HEK293T (cell line): ENCODE measurements around the gene B4GALT5.
"Not testable (repeated sequence)": the region's sequence is repeated elsewhere in the genome, so short reads cannot be mapped to it uniquely, and the experiment has no call there.

Experiments
- CTCF ChIA-PET: fragments of 350-600 bp; formaldehyde crosslinking; extraction: SDS; loops from one replicate; lab custom pipeline; 2021; ENCODE audit warnings: antibody characterized with exemption, inconsistent platforms; lab: Yijun Ruan, JAX
- POLR2A ChIA-PET: fragments of 350-600 bp; formaldehyde crosslinking; extraction: SDS; loops from one replicate; lab custom pipeline; 2020; ENCODE audit warnings: antibody characterized with exemption, inconsistent platforms; lab: Yijun Ruan, JAX
- DNase-seq: peaks from one replicate; pipeline ENCODE4 v3.0.0; 2012; ENCODE audit warnings: mixed read lengths; ENCODE audit errors: extremely low spot score
- ARNT ChIP-seq: fragments of 450-650 bp; IDR thresholded peaks from 2 replicates; pipeline ENCODE4 v1.6.1; 2017; ENCODE audit warnings: mild to moderate bottlenecking
- BHLHE40 ChIP-seq: fragments of 450-650 bp; IDR thresholded peaks from 2 replicates; pipeline ENCODE4 v1.6.1; 2016; ENCODE audit warnings: mild to moderate bottlenecking, moderate library complexity, borderline replicate concordance
- CTBP1 ChIP-seq: fragments of 450-650 bp; IDR thresholded peaks from 2 replicates; pipeline ENCODE4 v1.6.1; 2016; ENCODE audit warnings: borderline replicate concordance
- ELF4 ChIP-seq: fragments of 450-650 bp; IDR thresholded peaks from 2 replicates; pipeline ENCODE4 v1.6.1; 2017; ENCODE audit warnings: antibody characterized with exemption
- FOXA1 ChIP-seq: fragments of 450-650 bp; IDR thresholded peaks from 2 replicates; pipeline ENCODE4 v1.6.1; 2016; ENCODE audit warnings: mild to moderate bottlenecking
- FOXK2 ChIP-seq: fragments of 450-650 bp; IDR thresholded peaks from 2 replicates; pipeline ENCODE4 v1.6.1; 2016; ENCODE audit warnings: mild to moderate bottlenecking
- FOXM1 ChIP-seq: fragments of 450-650 bp; IDR thresholded peaks from 2 replicates; pipeline ENCODE4 v1.6.1; 2017; ENCODE audit warnings: mild to moderate bottlenecking, borderline replicate concordance
- HDGF ChIP-seq: fragments of 450-650 bp; IDR thresholded peaks from 2 replicates; pipeline ENCODE4 v1.6.1; 2017; ENCODE audit warnings: antibody characterized with exemption, borderline replicate concordance
- L3MBTL2 ChIP-seq: fragments of 450-650 bp; conservative IDR thresholded peaks from 2 replicates; pipeline ENCODE4 v1.6.1; 2016; ENCODE audit warnings: mild to moderate bottlenecking
- LEF1 ChIP-seq: fragments of 450-650 bp; IDR thresholded peaks from 2 replicates; pipeline ENCODE4 v1.6.1; 2017; ENCODE audit warnings: mild to moderate bottlenecking, borderline replicate concordance
- NFRKB ChIP-seq: fragments of 450-650 bp; IDR thresholded peaks from 2 replicates; pipeline ENCODE4 v1.6.1; 2016; ENCODE audit warnings: mild to moderate bottlenecking, moderate library complexity
- SP1 ChIP-seq: fragments of 450-650 bp; IDR thresholded peaks from 2 replicates; pipeline ENCODE4 v1.6.1; 2017
- SUZ12 ChIP-seq: fragments of 450-650 bp; IDR thresholded peaks from 2 replicates; pipeline ENCODE4 v1.6.1; 2016; ENCODE audit warnings: mild to moderate bottlenecking
- TARDBP ChIP-seq: fragments of 450-650 bp; IDR thresholded peaks from 2 replicates; pipeline ENCODE4 v1.6.1; 2016
- ZNF384 ChIP-seq: fragments of 450-650 bp; IDR thresholded peaks from 2 replicates; pipeline ENCODE4 v1.6.1; 2016
- TF ChIP-seq, protein P1 (sequence below): fragments of 450-650 bp; IDR thresholded peaks from 2 replicates; pipeline ENCODE4 v1.6.1; 2016

Gene B4GALT5, protein sequence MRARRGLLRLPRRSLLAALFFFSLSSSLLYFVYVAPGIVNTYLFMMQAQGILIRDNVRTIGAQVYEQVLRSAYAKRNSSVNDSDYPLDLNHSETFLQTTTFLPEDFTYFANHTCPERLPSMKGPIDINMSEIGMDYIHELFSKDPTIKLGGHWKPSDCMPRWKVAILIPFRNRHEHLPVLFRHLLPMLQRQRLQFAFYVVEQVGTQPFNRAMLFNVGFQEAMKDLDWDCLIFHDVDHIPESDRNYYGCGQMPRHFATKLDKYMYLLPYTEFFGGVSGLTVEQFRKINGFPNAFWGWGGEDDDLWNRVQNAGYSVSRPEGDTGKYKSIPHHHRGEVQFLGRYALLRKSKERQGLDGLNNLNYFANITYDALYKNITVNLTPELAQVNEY

DNA sequence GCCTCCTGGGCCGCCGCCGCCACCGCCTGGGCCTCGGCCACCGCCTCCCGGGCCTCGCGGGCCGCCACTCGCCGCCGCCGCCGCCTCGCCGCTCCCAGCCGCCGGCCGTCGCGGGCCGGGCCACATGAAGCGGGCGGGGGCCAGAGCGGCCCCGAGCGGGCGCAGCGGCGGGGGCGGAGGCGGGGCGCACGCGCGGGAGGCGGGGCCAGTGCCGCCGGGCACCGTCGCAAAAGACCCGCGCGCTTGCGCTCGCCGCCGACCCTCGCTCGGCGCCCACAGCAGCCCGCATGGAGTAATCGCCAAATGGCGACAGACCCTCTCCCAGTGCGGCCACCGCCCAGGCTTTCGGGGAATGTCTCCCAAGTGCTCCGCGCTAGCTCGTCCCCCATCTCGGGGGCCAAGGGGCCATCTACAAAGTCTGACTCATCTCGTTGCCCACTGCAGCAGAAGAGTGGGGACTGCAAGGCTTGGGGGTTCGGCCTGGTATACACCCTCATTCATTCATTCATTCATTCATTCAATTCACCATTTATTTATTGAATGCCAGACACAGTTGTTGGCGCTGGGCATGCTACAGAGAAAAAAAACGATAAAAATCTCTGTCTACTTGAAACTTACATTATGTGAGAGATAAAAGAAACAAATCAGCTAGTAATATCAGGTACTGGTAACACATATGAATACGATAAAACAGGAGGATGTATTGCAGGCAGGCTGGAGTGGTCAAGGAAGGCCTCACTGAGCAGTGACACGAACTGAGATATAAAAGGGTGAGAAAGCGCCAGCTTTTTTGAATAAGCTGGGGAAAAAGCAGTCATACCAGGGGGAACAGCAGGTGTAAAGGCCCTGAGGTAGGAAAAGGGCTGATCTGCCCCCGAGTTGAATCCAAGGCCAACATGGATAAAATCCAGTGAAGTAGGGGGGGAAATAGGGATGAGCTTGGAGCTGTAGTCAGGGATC is at the start of gene B4GALT5:
Gene B4GALT5 (minus strand): TSS at position 126 of the 960 bp plus-strand sequence. CDS start 188 bp downstream, outside the sequence.
- POLR2A ChIA-PET: interaction anchor here (0.6 kb wide), 2 partner anchors 17 to 91 kb away, joined by 3 to 4 read pairs; no protein-coding TSS in a partner anchor
- TF ChIP-seq FOXM1 (0 out of 2 replicates have a peak, but pooled peaks have one; percentile 33), ARNT (0 out of 2 replicates have a peak, but pooled peaks have one; percentile 38), ZNF384 (no peak)
- peak; percentile 90 for DNase-seq
- CTCF ChIA-PET: interaction anchor here (1.2 kb wide), 1 partner anchor 38 kb away, joined by 3 read pairs; no protein-coding TSS in a partner anchor

DNA sequence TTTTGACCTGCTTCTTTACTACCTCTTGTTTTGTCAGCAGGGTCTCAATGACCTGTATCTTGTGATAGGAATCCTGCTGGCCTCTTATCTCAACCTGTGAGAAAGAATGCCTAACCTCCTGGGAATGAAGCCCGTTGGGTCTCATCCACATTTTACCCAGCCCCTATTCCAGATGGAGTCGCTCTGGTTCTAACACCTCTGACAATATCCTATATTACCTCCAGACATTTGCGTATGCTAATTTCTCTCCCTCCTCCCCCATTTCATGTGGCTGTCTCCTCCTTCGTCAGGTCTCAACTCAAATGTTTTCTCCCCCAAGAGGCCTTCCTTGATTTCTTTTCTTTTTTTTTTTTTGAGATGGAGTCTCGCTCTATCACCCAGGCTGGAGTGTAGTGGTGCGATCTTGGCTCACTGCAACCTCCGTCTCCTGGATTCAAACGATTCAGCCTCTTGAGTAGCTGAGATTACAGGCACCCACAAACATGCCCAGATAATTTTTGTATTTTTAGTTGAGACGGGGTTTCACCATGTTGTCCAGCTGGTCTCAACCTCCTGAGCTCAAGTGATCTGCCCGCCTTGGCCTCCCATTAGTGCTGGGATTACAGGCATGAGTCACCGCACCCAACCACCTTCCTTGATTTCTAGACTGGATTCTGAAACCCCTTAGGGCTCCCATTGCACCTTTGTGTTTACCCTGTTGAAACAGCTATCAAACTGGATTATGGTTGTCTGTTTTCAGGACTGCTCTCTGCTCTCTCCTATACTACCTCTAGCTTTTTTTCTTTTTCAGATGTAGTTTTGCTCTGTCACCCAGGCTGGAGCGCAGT is 49.5 kb upstream of the B4GALT5 start:
- POLR2A ChIA-PET: interaction anchor here (1.0 kb wide), 1 partner anchor 16 kb away, joined by 3 read pairs; no protein-coding TSS in a partner anchor
- no peak for DNase-seq
- CTCF ChIA-PET: no interaction called here
- TF ChIP-seq FOXM1 (no peak), ELF4 (no peak), LEF1 (no peak), L3MBTL2 (no peak), FOXK2 (no peak)

DNA sequence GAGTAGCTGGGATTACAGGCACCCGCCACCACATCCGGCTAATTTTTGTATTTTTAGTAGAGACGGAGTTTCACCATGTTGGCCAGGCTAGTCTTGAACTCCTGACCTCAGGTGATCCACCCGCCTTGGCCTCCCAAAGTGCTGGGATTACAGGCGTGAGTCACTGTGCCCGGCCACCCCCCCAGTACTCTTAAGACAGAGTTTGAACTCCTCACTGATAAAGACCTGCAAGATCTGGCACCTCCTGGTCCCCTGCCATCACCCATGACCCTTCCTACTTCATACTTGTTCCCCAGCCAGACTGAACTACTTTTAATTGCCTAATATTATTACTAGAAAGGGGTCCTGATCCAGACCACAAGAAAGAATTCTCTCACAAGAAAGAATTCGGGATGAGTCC is 48.2 kb upstream of the B4GALT5 start:
- CTCF ChIA-PET, DNase-seq, POLR2A ChIA-PET: not testable (repeated sequence)

DNA sequence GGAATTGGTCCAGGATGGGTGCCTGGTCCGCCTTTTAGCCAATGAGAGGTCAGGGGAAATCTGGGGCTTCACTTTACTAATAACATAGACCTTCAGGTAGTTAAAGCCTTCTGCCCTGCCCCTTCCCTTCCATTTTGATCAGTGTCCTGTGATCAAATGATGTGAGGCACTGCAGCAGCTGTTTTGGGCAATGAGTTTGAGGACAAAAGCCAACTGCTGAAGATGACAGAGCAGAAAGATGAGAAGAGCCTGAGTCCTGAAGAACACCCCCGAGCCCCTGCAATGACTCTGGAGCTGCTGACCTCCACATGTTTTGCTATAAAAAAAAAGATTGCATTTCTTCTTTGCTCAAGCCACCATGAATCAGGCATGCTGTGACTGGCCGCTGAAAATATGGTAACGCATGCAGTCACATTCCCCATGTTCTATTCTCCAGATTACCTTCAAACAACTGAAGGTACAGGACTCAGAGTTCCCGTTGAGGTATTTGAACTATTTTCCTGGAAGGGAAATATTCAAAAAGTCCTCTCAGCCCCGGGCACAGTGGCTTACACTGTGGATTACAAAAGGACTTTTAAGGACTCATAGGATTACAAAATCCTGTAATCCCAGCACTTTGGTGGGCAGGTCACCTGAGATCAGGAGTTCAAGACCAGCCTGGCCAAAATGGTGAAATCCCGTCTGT is 45.7 kb upstream of the B4GALT5 start:
- DNase-seq: no peak
- no peak for TF ChIP-seq TARDBP
- no peak for TF ChIP-seq FOXK2
- TF ChIP-seq CTBP1: no peak
- TF ChIP-seq FOXA1: no peak
- no peak for TF ChIP-seq SP1
- TF ChIP-seq BHLHE40: no peak
- no peak for TF ChIP-seq L3MBTL2
- TF ChIP-seq FOXM1: no peak
- TF ChIP-seq, protein P1, sequence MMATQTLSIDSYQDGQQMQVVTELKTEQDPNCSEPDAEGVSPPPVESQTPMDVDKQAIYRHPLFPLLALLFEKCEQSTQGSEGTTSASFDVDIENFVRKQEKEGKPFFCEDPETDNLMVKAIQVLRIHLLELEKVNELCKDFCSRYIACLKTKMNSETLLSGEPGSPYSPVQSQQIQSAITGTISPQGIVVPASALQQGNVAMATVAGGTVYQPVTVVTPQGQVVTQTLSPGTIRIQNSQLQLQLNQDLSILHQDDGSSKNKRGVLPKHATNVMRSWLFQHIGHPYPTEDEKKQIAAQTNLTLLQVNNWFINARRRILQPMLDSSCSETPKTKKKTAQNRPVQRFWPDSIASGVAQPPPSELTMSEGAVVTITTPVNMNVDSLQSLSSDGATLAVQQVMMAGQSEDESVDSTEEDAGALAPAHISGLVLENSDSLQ: no peak
- TF ChIP-seq NFRKB: no peak
- TF ChIP-seq HDGF: no peak
- no peak for TF ChIP-seq ELF4
- TF ChIP-seq SUZ12: no peak
- TF ChIP-seq ZNF384: no peak
- no peak for TF ChIP-seq LEF1
- TF ChIP-seq ARNT: no peak
- ChIA-PET CTCF (no interaction called here), POLR2A (no interaction called here)

DNA sequence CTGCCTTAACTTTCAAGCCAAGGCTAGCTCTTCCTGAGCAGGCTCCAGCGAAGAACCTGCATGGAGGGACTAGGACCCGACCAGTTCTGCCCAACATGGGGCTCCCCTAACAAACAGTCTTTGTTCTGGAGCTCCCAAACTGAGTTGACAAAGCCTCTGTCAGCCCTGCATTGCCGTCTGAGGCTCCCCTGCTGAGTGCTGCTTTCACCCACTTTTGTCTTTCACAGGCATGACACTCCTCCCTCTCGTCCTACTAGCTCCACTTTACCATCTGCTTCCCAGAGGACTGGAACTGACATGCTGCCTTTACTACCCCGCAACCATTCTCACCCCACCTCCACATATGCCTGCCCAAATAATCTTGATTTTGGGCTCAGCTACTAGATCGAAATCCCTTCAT is 45.1 kb upstream of the B4GALT5 start:
- no peak for TF ChIP-seq ARNT
- TF ChIP-seq SUZ12: no peak
- no peak for TF ChIP-seq ZNF384
- TF ChIP-seq TARDBP: no peak
- TF ChIP-seq FOXM1: no peak
- TF ChIP-seq LEF1: no peak
- TF ChIP-seq, protein P1: no peak
- TF ChIP-seq ELF4: no peak
- TF ChIP-seq FOXA1: no peak
- no peak for TF ChIP-seq HDGF
- TF ChIP-seq FOXK2: no peak
- no peak for TF ChIP-seq BHLHE40
- no peak for TF ChIP-seq SP1
- no peak for DNase-seq
- ChIA-PET POLR2A (no interaction called here), CTCF (no interaction called here)

DNA sequence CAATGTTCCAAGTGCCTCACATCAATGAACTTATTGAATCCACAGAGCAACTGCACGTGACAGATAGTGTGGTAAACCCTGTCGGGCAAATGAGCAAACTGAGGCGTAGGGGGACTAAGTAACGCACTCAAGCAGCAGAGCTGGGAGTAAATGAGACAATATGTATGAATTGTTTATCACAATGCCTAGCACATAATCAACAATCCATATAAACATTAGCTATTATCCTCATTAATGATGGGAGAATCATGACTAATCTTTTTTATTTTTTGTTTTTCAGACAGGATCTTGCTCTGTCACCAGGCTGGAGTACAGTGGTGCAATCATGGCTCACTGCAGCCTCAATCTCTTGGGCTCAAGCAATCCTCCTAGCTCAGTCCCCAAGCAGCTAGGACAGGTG is 43.9 kb upstream of the B4GALT5 start:
- no peak for DNase-seq
- ChIA-PET CTCF (no interaction called here), POLR2A (no interaction called here)
- TF ChIP-seq FOXA1: no peak
- no peak for TF ChIP-seq FOXM1
- TF ChIP-seq, protein P1: no peak
- TF ChIP-seq HDGF: no peak
- TF ChIP-seq TARDBP: no peak
- TF ChIP-seq ELF4: no peak
- no peak for TF ChIP-seq BHLHE40
- TF ChIP-seq LEF1: no peak
- TF ChIP-seq ZNF384: no peak
- no peak for TF ChIP-seq FOXK2
- no peak for TF ChIP-seq NFRKB
- TF ChIP-seq CTBP1: no peak
- no peak for TF ChIP-seq SUZ12
- no peak for TF ChIP-seq SP1
- TF ChIP-seq ARNT: no peak
- TF ChIP-seq L3MBTL2: no peak
